ENCODE results near the gene ARL16.

Gene ARL16

GRCh38 chr17:81712468-81713003 is 28.9 kb upstream of the ARL16 start:
- no peak for DNase-seq

- peak; percentile 68 for DNase-seq
Observed at GRCh38 chr17:81711814-81712467, 28.3 kb upstream of the ARL16 start, which contains the start of gene SLC25A10. SLC25A10 (plus strand) TSS chr17:81712284; CDS start chr17:81712427, 143 bp downstream.

- no peak for DNase-seq
Observed at GRCh38 chr17:81710514-81711308, 27.1 kb upstream of the ARL16 start.

GRCh38 chr17:81708739-81709185 is 25.2 kb upstream of the ARL16 start:
- DNase-seq, result no peak

GRCh38 chr17:81707725-81708646 is 24.4 kb upstream of the ARL16 start:
- DNase-seq, result no peak

- DNase-seq, result no peak
Observed at GRCh38 chr17:81706757-81707624, 23.4 kb upstream of the ARL16 start.

GRCh38 chr17:81706232-81706611 is 22.6 kb upstream of the ARL16 start:
- no peak for DNase-seq

GRCh38 chr17:81705518-81706231 is 22.1 kb upstream of the ARL16 start:
- no peak for DNase-seq

GRCh38 chr17:81703747-81704654 is 20.4 kb upstream of the ARL16 start:
- no peak for DNase-seq

- DNase-seq, result peak; percentile 78
Observed at GRCh38 chr17:81702934-81703746, 19.5 kb upstream of the ARL16 start, which contains the start of gene MRPL12. MRPL12 (plus strand) TSS chr17:81703367; CDS start chr17:81703502, 135 bp downstream.

- no peak for DNase-seq
Observed at GRCh38 chr17:81701288-81702071, 17.9 kb upstream of the ARL16 start.

GRCh38 chr17:81700353-81701287 is 17.0 kb upstream of the ARL16 start:
- no peak for DNase-seq

GRCh38 chr17:81697261-81698044 is 13.9 kb upstream of the ARL16 start:
- no peak for DNase-seq

- DNase-seq, result no peak
Observed at GRCh38 chr17:81696218-81696941, 12.8 kb upstream of the ARL16 start.

GRCh38 chr17:81695801-81696200 is 12.2 kb upstream of the ARL16 start:
- no peak for DNase-seq
